WTC11 (cell line): ENCODE results near the gene MGMT.

Experiments used
- ZNF121 ChIP-seq: sonication (generic); formaldehyde crosslinking; IDR thresholded peaks from 2 replicates; pipeline ENCODE4 v1.8.0; 2023; ENCODE audit warnings: missing genetic modification reagents
- TF ChIP-seq, protein P1 (sequence below): sonication (generic); formaldehyde crosslinking; IDR thresholded peaks from 2 replicates; pipeline ENCODE4 v1.8.1; 2022; ENCODE audit warnings: missing genetic modification reagents, borderline replicate concordance
- TF ChIP-seq, protein P2 (sequence below): fragments of 200-600 bp; IDR thresholded peaks from 2 replicates; pipeline ENCODE4 v1.8.0; 2022; ENCODE audit warnings: antibody characterized with exemption

DNA sequence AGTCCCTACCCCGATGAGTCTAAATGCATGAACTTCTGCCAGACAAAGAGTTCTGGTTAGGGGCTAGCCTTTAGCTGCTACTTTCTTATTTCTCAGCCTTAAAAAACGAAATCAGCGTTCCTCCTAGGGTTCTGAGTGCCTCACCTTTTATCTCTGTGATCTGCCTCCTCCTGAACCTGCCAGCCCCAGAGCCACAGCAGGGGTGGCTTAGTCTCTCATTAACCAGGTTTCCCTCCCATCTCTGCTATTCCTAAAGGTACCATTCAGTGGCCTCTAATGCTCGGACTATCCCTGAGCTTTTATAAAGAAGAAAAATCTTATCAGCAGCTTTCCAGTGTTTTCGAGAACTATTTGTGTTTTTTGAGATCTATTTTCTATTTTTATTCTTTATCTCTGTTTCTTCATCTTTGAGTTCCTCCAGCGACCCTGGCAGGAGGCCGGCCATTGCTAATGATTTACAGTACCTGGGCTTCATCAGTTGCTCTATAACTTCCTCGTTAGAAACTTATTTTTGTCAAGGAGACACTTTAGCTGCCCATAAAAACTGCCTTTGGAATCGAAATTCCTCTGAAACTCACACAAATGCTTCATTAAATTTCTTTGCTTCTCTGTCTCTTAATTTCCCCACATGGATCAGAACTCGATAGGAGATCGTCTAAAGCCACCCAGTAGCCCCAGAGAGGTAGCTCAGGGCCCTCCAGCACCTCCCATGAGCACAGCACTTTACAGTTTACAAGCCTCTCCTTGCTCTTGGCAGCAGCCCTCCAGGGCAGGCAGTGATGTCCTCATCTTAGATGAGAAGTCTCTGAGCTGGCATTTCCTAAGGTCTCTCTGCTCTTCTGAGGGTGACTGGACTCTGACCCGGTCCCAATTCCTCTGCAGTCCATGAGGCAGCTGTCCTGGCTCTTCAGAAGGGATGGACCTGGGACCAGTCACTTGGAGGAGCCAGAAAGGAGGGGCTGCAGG lies 347.9 kb downstream of the MGMT start:
- TF ChIP-seq, protein P1, sequence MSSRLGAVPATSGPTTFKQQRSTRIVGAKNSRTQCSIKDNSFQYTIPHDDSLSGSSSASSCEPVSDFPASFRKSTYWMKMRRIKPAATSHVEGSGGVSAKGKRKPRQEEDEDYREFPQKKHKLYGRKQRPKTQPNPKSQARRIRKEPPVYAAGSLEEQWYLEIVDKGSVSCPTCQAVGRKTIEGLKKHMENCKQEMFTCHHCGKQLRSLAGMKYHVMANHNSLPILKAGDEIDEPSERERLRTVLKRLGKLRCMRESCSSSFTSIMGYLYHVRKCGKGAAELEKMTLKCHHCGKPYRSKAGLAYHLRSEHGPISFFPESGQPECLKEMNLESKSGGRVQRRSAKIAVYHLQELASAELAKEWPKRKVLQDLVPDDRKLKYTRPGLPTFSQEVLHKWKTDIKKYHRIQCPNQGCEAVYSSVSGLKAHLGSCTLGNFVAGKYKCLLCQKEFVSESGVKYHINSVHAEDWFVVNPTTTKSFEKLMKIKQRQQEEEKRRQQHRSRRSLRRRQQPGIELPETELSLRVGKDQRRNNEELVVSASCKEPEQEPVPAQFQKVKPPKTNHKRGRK (CRISPR knock-in tag): no peak
- TF ChIP-seq ZNF121: no peak
- TF ChIP-seq, protein P2, sequence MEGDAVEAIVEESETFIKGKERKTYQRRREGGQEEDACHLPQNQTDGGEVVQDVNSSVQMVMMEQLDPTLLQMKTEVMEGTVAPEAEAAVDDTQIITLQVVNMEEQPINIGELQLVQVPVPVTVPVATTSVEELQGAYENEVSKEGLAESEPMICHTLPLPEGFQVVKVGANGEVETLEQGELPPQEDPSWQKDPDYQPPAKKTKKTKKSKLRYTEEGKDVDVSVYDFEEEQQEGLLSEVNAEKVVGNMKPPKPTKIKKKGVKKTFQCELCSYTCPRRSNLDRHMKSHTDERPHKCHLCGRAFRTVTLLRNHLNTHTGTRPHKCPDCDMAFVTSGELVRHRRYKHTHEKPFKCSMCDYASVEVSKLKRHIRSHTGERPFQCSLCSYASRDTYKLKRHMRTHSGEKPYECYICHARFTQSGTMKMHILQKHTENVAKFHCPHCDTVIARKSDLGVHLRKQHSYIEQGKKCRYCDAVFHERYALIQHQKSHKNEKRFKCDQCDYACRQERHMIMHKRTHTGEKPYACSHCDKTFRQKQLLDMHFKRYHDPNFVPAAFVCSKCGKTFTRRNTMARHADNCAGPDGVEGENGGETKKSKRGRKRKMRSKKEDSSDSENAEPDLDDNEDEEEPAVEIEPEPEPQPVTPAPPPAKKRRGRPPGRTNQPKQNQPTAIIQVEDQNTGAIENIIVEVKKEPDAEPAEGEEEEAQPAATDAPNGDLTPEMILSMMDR: no peak
